Lower leg skin (tissue), 4 donors: Measurements from ENCODE around the gene ATP8B4. TPM values are rescaled to one million over a fixed set of nuclear protein-coding genes. Genes with fewer than 3 reads are reported as not detected.

ENCODE experiments used
- DNase-seq, 2 donors: peaks; one replicate each; pipeline ENCODE4 v3.0.0-alpha.2; 2019; ENCODE audit warnings: low spot score in 2 of 2
- H3K4me3 ChIP-seq: fragments of 200-600 bp; sonication (generic); 2 replicates; pipeline ENCODE4 v1.5.1; 2017; ENCODE audit warnings: mild to moderate bottlenecking, low read depth; ENCODE audit not compliant: poor library complexity, severe bottlenecking
- CTCF ChIP-seq, 3 donors: fragments of 450-650 bp; IDR thresholded peaks; one replicate each; pipeline ENCODE4 v1.5.1; 2016; ENCODE audit warnings: antibody characterized with exemption in 3 of 3, mild to moderate bottlenecking in 3 of 3, moderate library complexity in 2 of 3
- POLR2A ChIP-seq, 2 donors: fragments of 450-650 bp; IDR thresholded peaks; one replicate each; pipeline ENCODE4 v1.6.1; 2016 to 2017; ENCODE audit warnings: antibody characterized with exemption in 2 of 2, mild to moderate bottlenecking in 1 of 2, moderate library complexity in 1 of 2
- WGBS, 2 donors: methylation state at CpG; one replicate each; pipeline ENCODE4 v1.1.5; 2018; 5-methylcytosine and 5-hydroxymethylcytosine counted together
- intact Hi-C: fragments of 100-400 bp; cut with DNase I; formaldehyde crosslinking; loops from one replicate; pipeline ENCODE4 v1.15.0; 2023; ENCODE audit warnings: low total_unique reads
- total RNA-seq, 4 donors: library from RNA; depleted of rRNA; stranded (reverse); fragments of >200 nt; gene quantifications; one replicate each; pipeline ENCODE4 v1.1.0, GENCODE V29; 2016

The ATP8B4 gene
- total RNA-seq, 4 donors from 2014 or later: 1.9 to 6.3 (median 2.9) TPM

- H3K4me3 ChIP-seq: no peak overlapping the region
- WGBS, 2 donors: 88 to 91% methylated on average over 3 to 4 of the region's 4 CpGs
- intact Hi-C loops: no loop called here
- DNase-seq: no peak
- TF ChIP-seq POLR2A (IDR thresholded peaks at IDR 0.05) (no peak), CTCF (IDR thresholded peaks at IDR 0.05) (no peak)
Observed at GRCh38 chr15:49908933-49909295, 210.1 kb downstream of the ATP8B4 start.

- WGBS, 2 donors: 71 to 79% methylated on average over 2 of the region's 2 CpGs
- H3K4me3 ChIP-seq: no peak overlapping the region
- intact Hi-C loops: no loop called here
Observed at GRCh38 chr15:49908236-49908932, 210.6 kb downstream of the ATP8B4 start.

DNA sequence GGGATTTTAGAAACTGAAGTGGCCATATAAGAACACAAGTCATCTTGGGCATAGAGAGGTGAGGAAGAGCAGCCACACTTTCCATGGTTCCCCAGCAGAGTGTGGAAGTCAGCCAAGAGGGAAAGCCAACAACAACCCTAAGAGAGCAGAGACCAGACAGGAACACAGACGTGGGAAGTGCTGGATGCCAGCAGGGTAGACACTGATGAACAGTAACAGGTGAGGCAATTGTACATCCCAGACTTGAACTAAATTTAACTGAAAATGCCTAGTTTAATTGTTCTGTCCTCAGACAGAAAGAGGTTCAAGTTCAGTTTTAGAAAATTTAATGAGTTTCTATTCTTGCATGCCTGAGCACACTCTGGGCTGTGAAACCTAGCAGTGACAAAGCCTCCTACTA, 212.1 kb downstream of the ATP8B4 start:
- WGBS, 2 donors: 30 to 33% methylated on average over 1 of the region's 1 CpG
- TF ChIP-seq POLR2A (IDR thresholded peaks at IDR 0.05): no peak
- TF ChIP-seq CTCF (IDR thresholded peaks at IDR 0.05): no peak
- intact Hi-C loops: no loop called here
- DNase-seq: no peak
- no peak overlapping the region for H3K4me3 ChIP-seq

More at GRCh38 chr15:49908236-49908932, 210.6 kb downstream of the ATP8B4 start:
- no peak for DNase-seq
- TF ChIP-seq POLR2A (IDR thresholded peaks at IDR 0.05): no peak
- TF ChIP-seq CTCF (IDR thresholded peaks at IDR 0.05): no peak

- DNase-seq: no peak
- H3K4me3 ChIP-seq: no peak overlapping the region
- intact Hi-C loops: no loop called here
- TF ChIP-seq CTCF (IDR thresholded peaks at IDR 0.05): no peak
- no peak for TF ChIP-seq POLR2A (IDR thresholded peaks at IDR 0.05)
Observed at GRCh38 chr15:49905221-49905620, 213.8 kb downstream of the ATP8B4 start.

DNA sequence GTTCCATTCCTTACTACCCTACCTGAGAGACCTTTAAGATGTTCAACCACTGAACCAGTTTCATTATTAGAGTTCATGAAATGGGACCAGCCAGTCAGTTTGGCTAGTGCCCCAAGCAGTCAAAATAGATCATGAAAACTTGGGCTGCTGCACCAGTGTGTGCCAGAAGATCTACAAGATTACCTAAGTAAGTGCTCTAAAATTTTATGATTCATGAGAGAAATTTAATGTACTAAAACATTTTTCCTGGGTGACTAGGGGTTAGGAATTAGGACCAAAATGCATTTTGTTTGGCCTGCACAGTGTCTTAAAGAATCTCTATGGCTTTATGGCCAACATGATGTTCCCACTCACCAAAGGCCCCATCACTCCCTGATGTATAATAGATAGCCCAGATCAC, 214.7 kb downstream of the ATP8B4 start:
- intact Hi-C loops: no loop called here
- TF ChIP-seq POLR2A (IDR thresholded peaks at IDR 0.05) (no peak), CTCF (IDR thresholded peaks at IDR 0.05) (no peak)
- no peak for DNase-seq
- H3K4me3 ChIP-seq: no peak overlapping the region
